ENCODE data around the gene NELFB.
"Not testable (repeated sequence)": the region's sequence is repeated elsewhere in the genome, so short reads cannot be mapped to it uniquely, and the experiment has no call there.

Gene NELFB

DNA sequence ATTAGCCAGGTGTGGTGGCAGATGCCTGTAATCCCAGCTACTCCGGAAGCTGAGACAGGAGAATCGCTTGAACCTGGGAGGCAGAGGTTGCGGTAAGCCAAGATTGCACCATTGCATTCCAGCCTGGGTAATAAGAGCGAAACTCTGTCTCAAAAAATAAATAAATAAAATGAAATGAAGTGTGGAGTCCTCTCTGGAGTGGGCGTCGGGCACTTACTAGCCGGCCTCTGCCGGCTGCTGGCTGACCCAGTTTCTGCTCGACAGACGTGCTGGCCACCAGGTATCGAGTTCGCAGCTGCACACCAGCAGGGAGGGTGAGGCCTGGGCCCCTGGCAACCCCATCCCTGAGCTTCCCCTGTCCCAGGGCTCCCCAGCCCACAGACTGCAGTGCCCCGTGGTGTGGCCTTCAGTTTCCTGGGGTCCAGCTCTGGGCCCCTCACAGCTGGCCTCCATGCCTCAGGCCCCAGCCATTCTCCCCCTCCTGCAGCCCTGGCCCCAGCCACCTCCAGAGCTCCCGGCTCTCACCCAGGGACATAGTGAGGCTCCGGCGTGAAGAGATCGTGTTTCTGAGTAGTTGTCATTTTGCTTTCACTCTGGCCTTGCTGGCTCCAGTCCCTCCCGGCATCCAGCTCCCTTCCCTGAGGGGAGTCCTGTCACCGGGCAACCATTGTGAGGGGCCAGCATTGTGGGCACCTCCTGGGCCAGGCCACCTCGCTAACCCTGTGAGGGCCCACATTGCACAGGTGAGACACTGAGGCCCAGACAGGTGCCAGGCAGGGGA lies 7.8 kb upstream of the NELFB start:
- DNase-seq (ENCODE audit: low read depth in 3 of 3) = no peak

- no peak for DNase-seq (ENCODE audit: low read depth in 3 of 3)
These were observed 7.3 kb upstream of the NELFB start for GRCh38 chr9:137247916-137248175.

DNA sequence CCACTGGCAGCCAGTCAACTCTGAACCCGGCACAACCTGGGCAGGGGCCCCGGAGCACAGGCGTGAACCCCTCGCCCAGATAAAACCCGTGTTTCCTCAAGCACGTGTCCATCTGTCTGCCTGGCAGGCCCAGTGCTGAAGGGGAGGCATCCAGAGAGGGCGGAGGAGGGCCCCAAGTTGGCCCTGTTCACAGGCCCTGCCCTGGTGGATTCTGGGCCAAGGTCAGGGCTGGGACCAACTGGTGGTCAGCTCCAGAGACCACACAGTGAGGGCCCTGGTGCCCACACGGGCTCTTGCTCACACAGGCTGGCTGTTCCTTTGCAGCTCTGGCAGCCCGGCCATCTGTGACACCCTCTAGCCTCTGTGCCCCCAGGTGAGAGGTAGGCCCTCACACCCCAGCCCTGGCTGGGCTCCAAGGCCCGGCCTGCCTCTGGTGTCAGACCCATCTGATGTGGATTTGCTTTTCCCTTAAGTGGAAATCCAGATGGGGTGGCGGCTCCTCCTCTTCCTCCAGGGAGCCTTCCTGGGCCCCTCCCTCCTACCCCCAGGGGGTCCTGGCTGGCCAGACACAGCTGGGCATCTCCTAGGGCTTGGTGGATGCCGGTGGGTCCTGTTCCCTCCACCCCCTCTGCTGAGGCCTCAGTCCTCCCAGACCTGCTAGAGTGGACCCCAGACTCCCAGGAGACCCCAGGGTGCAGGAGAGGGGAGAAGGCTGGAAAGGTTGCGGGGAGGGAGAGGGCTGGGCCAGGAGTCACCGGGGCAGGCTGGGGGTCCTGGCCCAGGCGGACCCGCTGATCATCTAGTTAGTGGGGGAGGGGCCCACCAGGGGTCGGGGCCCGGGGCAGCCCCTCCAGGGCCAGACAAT lies 4.6 kb upstream of the NELFB start:
- DNase-seq (ENCODE audit: low read depth in 3 of 3) = no peak

DNA sequence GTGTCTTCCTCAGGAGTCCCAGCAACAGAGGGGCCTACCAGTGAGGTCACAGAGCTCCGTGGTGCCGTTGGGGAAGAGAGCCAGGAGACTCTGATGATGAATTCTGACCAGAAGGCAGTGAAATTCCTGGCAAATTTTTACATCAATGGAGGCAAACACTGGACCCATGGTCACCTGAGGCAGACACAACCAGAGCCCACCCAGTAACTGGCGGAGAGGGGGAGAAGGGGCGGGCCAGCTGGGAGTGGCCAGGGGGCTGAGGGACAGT lies 4.0 kb upstream of the NELFB start, which contains the start of gene STPG3:
STPG3 (plus strand) TSS at position 93 of the 268 bp plus-strand sequence; CDS start at position 94, 1 bp downstream.
- DNase-seq (ENCODE audit: low read depth in 3 of 3) = no peak

DNA sequence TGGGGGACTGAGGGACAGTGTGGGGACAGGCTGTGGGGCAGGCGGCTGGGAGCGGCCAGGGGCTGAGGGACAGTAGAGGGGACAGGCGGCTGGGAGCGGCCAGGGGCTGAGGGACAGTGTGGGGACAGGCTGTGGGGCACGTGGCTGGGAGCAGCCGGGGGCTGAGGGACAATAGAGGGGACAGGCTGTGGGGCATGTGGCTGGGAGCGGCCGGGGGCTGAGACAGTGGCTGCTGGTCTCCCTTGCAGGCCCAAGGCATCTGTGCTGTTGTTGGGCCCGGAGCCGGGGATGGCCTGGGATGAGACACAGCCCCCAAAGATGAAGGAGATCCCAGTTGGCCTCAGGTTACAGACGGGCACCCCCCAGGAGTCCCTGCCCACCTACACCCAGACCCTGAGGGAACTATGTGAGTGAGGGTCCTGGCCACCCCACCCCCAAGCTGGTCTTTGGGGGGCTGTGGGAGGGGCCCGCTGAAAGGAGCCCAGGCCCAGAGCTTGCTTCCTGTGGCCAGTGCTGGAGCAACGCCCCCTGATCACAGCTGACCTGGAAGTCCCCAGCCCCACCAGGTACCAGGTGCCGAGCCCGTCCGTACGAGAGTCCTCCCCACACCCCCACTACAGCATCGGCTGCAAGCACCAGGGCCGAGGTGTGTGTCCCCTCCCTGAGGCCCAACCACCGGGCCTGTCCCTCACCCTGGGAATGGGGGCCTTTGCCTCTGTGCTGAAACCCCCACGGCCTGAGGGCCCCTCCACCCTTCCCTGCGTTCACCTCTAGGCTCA lies 3.4 kb upstream of the NELFB start:
- no peak for DNase-seq (ENCODE audit: low read depth in 3 of 3)

GRCh38 chr9:137252555-137253506 lies 2.3 kb upstream of the NELFB start:
- DNase-seq (ENCODE audit: low read depth in 3 of 3) = no peak

DNA sequence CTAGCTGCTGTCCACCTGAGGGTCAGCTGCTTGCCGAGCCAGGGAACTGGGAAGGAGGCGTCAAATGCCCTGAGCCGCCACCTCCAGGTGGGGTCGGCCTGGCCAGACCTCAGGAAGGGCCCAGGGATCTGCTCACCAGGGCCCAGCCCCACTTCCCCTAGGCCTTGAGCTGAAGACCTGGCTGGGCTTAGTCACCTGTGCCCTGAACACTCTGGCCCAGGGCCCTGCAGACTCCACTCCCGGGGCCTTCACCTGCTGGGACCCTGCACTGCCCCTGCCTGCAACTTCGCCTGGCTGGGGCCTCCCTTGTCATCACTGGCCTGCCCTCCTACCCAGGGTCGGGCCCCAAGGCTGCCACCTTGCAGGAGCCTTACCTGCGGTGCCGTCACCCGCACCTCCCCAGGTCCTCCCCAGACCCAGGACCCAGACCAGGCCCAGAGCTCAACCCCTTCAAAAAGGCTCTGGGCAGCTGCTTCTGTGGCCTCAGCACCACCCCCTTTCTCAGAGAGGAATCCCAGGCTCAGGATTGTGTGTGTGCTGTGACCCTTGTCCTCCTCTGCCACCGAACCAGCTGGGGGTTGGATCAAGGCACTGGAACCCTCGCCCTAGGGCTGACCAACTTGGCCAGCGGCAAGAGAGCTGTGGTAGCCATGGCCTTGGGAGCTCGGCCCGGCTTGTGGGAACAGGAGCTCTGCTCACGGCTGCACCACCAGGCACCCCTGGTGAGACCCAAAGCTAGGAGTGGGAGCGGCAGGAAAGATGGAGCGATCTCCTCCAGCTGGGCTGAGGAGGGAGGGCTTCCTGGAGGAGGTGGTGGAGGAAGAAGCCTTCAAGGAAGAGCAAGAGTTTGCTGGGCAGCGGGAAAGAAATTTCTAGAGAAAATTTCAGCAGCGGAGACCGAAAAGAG lies 1.2 kb upstream of the NELFB start:
- DNase-seq (ENCODE audit: low read depth in 3 of 3) = no peak

DNA sequence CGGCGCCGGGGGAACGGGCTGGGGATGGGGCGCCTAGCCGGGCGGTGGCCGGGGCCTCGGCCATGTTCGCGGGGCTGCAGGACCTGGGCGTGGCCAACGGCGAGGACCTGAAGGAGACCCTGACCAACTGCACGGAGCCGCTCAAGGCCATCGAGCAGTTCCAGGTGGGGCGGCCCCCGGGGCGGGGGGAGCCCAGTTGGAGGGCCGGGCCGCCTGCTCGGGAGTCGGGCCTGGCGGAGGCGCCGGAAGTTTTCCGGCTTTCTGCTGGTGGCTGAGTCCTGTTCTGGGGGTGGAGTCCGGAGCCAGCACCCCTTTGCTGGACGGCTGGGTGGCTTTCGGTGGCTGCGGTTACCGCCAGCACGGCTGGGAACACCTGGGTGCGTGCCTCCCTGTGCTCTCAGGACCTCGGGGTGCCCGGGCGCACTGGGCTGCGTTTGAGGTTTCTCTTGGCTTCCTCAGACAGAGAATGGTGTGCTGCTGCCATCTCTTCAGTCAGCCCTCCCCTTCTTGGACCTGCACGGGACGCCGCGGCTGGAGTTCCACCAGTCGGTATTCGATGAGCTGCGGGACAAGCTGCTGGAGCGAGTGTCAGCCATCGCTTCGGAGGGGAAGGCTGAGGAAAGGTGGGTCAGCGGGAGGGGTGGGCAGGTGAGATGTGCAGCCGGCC lies 454 bp downstream of the NELFB start:
- DNase-seq (ENCODE audit: low read depth in 3 of 3) = no peak

GRCh38 chr9:137256362-137256761 lies 1.2 kb downstream of the NELFB start:
- DNase-seq (ENCODE audit: low read depth in 3 of 3) = no peak

DNA sequence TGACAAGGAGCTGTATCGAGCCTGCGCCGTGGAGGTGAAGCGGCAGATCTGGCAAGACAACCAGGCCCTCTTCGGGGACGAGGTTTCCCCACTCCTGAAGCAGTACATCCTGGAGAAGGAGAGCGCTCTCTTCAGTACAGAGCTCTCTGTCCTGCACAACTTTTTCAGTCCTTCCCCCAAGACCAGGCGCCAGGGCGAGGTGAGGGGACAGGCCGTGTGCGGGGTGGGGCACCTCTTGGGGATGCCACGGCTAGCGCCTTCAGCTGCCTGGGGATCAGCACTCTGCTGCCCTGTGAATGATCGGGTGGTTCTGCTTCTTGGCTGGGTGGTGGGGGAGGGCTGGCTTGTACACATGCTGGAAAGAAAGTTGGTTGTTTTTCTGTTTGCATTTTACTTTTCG lies 1.7 kb downstream of the NELFB start:
- DNase-seq (ENCODE audit: low read depth in 3 of 3) = no peak

DNA sequence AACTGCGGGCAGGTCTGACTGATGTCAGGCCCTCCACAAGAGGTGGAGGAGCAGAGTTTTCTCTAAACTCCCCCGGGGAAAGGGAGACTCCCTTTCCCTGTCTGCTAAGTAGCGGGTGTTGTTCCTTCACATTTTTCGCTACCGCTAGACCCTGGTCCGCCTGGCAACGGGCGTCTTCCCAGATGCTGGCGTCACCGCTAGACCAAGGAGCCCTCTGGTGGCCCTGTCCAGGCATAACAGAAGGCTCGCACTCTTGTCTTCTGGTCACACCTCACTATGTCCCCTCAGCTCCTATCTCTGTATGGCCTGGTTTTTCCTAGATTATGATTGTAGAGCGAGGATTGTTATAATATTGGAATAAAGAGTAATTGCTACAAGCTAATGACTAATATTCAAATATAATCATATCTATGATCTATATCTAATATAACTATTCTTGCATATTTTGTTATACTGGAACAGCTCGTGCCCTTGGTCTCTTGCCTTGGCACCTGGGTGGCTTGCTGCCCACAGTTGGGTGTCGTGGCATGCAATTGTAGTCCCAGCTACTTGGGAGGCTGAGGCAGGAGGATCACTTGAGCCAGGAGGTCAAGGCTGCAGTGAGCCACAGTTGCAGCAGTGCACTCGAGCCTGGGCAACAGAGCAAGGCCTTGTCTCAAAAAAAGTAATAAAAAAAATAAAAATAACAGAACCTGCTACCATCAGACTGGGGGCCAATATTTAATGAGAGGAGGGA lies 7.2 kb downstream of the NELFB start:
- not testable (repeated sequence) for DNase-seq (ENCODE audit: low read depth in 3 of 3)

- no peak for DNase-seq (ENCODE audit: low read depth in 3 of 3)
These were observed 7.8 kb downstream of the NELFB start for GRCh38 chr9:137262909-137263285.

GRCh38 chr9:137263506-137263905 lies 8.4 kb downstream of the NELFB start:
- DNase-seq (ENCODE audit: low read depth in 3 of 3) = no peak

DNA sequence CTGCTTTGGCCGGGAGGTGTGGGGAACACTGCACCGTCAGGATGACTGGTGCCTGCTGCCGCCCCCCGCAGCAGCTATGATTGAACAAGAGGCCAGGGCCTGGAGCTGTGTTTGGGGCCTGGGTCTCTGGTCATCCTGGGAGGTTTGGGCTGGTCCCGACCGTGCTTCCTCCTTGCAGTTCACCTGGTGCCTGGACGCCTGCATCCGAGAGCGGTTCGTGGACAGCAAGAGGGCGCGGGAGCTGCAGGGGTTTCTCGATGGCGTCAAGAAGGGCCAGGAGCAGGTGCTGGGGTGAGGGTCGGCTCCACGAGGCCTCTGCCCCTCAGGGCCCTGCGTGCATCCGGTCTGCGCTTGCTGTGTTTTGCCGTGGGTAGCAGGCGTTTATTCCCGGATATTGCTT lies 8.9 kb downstream of the NELFB start:
- no peak for DNase-seq (ENCODE audit: low read depth in 3 of 3)

DNA sequence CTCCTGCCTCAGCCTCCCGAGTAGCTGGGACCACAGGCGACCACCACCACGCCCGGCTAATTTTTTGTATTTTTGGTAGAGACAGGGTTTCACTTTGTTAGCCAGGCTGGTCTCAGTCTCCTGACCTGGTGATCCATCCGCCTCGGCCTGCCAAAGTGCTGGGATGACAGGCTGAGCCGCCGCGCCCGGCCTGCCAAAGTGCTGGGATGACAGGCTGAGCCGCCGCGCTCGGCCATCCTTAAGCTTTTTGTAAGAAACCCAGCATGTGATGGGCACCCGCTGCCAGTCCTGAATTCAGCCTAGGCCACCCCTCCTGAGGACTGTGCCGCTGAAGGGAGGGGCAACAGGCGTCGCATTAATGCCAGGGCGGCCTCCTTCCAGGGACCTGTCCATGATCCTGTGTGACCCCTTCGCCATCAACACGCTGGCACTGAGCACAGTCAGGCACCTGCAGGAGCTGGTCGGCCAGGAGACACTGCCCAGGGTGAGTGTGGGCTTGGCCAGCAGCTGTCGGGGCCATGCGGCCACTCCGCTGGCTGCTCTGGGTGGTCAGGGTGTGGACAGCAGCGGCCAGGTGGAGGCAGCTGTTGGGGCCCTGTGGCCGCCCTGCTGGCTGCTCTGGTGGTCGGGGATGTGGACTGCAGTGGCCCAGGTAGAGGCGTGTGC lies 10.5 kb downstream of the NELFB start:
- DNase-seq (ENCODE audit: low read depth in 3 of 3) = no peak

DNA sequence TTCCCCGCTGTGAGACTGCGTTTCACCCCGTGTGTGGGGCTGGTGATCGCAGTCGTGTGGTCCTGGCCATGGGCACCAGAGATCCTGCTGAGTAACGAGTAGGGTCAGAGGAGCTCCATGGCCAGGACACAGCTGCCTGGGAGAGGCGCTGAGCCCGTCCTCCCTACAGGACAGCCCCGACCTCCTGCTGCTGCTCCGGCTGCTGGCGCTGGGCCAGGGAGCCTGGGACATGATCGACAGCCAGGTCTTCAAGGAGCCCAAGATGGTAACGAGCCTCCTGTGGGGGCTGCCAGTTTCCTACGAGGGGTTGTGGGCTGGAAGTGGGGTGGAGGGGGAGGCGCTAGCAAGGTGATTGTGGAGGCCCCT lies 11.0 kb downstream of the NELFB start:
- no peak for DNase-seq (ENCODE audit: low read depth in 3 of 3)

DNA sequence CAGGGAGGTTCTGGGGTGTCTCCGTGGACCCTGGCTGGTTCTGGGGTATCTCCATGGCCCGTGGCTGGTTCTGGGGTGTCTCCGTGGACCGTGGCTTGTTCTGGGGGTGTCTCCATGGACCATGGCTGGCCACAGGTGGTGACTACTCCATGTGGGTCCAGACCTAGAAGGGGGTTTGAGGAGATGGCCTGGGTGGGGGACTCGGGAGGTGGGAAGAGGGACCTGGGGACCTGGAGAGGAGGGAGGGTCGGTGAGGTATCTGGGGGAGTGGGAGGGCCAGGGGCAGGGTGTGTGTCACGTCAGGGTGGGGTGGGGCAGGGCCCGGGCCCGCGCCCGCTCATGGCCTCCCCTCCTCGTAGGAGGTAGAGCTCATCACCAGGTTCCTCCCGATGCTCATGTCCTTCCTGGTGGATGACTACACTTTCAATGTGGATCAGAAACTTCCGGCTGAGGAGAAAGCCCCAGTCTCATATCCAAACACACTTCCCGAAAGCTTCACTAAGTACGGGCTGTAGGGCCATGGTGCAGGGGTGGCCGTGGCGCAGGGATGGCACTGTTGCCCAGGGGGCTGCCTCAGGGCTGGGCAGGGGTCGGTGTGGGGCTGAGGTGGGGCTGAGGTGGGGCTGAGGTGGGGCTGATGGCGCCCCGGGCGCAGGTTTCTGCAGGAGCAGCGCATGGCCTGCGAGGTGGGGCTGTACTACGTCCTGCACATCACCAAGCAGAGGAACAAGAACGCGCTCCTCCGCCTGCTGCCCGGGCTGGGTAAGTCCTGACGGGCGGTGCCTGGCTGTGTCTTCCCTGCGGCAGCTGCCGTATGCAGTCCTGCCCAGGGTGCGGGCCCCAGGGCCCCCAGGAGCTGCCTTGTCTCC lies 11.7 kb downstream of the NELFB start:
- DNase-seq (ENCODE audit: low read depth in 3 of 3) = no peak

- no peak for DNase-seq (ENCODE audit: low read depth in 3 of 3)
These were observed 12.8 kb downstream of the NELFB start for GRCh38 chr9:137267933-137268355.
